Cardiac muscle cell (in vitro differentiated cells and primary cell): Measurements from ENCODE around the gene KLK12. TPM values are rescaled to one million over a fixed set of nuclear protein-coding genes. Genes with fewer than 3 reads are reported as not detected.

Experiments
- DNase-seq, 2 donors: peaks; one replicate each; pipeline versions ENCODE4 v3.0.0 to v3.0.0-alpha.2; 2010 to 2017; ENCODE audit warnings: low read depth in 1 of 2, low spot score in 1 of 2
- H3K27ac ChIP-seq: fragments of 200-600 bp; sonication (generic); 2 replicates; pipeline ENCODE4 v1.5.1; 2016
- H3K27me3 ChIP-seq: fragments of 200-600 bp; sonication (generic); 2 replicates; pipeline ENCODE4 v1.6.0; 2016; ENCODE audit warnings: control low read depth
- H3K36me3 ChIP-seq: fragments of 200-600 bp; sonication (generic); 2 replicates; pipeline ENCODE4 v1.5.1; 2016; ENCODE audit warnings: control low read depth
- H3K4me1 ChIP-seq: fragments of 200-600 bp; sonication (generic); 2 replicates; pipeline ENCODE4 v1.8.1; 2017; ENCODE audit warnings: low read depth, mild to moderate bottlenecking, mixed run types
- H3K4me3 ChIP-seq: fragments of 200-600 bp; sonication (generic); 2 replicates; pipeline ENCODE4 v1.5.1; 2016; ENCODE audit warnings: mild to moderate bottlenecking
- H3K9me3 ChIP-seq: fragments of 200-600 bp; sonication (generic); 2 replicates; pipeline ENCODE4 v1.5.1; 2017; ENCODE audit warnings: low read depth, mild to moderate bottlenecking, control low read depth
- CTCF ChIP-seq: IDR thresholded peaks from 2 replicates; pipeline ENCODE4 v1.5.1; 2012; ENCODE audit warnings: low read depth, mild to moderate bottlenecking, low read length
- polyA plus RNA-seq: library from polyadenylated mRNA; unstranded; fragments of >200 nt; fragmentation: Nextera tagmentation; extraction: Ambion mirVana; gene quantifications from 2 replicates; pipeline ENCODE4 v1.2.1, GENCODE V29; 2016
- total RNA-seq: library from RNA; depleted of rRNA; stranded (reverse); fragments of >200 nt; gene quantifications from 2 replicates; pipeline ENCODE4 v1.2.3, GENCODE V29; 2016

Gene KLK12
- total and polyA plus RNA-seq, 2 experiments from 2014 or later, result not detected

DNA sequence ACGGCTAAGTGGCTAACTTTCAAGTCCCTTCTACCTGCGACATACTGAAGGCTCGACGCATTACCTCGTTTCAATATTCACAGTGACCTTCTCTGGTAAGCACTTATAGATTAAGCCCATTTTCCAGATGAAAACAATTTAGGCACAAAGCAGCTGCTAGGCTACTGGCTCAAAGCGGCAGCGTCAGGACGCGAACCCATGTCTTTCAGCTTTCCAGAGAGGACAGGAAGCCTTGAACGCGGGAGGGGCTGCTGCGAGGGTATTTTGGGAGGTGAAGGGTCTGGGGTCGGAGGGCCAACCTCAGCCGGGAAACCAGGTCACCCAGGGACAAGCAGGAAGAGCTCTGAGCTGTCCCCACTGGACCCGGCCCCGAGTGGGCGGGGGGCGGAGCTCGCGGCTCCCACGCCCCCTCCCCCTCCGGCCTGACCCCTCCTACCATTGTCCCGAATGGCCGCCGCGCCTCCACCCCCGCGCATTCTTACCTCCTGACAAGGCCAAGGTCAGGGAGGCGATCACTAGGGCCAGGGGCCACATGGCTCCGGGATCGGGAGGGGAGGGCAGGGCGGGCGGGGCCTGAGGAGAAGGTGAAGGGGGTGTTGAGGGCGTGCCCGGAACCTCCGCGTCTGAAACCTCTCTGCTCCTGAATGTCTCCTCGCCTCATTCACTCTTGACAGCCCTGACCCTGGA, 29.9 kb upstream of the KLK12 start, which contains the start of gene KLK13:
Gene KLK13 (minus strand): TSS at position 559 of the 687 bp plus-strand sequence. CDS start 25 bp downstream, at position 534.
- Histone ChIP-seq H3K27me3 (peaks cover 10% of the 10 kb centered on the region), H3K9me3 (no peaks in the 10 kb centered on the region), H3K36me3 (no peaks in the 10 kb centered on the region), H3K27ac (no peak within 1 kb of the TSS), H3K4me1 (no peaks in the 10 kb centered on the region), H3K4me3 (peak within 1 kb of the TSS; percentile 29)
- DNase-seq, result peak; percentile 30 to 37
- TF ChIP-seq CTCF, result no peak

DNA sequence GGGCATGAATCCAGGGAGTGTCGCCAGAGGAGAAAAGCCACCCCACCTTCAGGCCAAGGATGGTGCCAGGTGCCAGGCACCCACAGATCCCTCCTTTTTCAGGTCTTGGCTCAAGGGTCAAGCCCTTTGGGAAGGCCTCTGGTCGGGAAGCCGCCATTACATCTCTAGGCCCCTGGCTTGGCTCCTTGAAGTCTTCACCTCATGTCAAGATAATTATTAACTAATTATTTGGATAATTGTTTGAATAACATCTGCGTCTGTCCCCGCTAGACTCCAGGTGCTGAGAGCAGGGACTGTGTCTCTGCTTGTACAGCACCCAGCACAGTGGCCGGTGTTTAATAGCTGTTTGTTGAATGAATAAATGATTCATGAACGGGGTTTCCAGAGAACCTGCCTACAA, 28.9 kb upstream of the KLK12 start:
- no peaks in the 10 kb centered on the region for H3K9me3 ChIP-seq
- no peak for TF ChIP-seq CTCF
- no peak for DNase-seq

DNA sequence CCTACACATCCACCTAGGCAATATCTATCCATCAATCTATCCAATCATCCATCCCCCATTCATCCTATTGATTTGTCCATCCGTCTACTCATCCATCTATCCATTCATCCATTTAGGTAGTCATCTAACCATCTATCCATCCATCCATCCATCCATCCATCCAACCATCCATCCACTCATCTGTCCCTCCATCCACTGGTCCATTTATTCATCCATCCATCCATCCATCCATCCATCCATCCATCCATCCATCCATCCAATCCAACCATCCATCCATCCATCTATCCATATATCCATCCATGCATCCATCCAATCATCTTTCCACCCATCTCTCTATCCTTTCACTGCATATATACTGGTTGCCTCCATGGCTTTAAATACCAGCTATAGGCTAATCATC, 26.2 kb upstream of the KLK12 start:
- H3K4me3 ChIP-seq, result no peak overlapping the region
- no peaks in the 10 kb centered on the region for H3K9me3 ChIP-seq
- H3K4me1 ChIP-seq, result no peaks in the 10 kb centered on the region
- DNase-seq, result no peak
- TF ChIP-seq CTCF, result no peak
- H3K27me3 ChIP-seq, result peaks cover 6% of the 10 kb centered on the region
- H3K27ac ChIP-seq, result no peak overlapping the region
- H3K36me3 ChIP-seq, result no peaks in the 10 kb centered on the region

More for the DNA sequence above, 28.9 kb upstream of the KLK12 start:
- no peaks in the 10 kb centered on the region for H3K4me1 ChIP-seq
- no peak overlapping the region for H3K4me3 ChIP-seq
- H3K27me3 ChIP-seq, result peaks cover 10% of the 10 kb centered on the region
- no peak overlapping the region for H3K27ac ChIP-seq
- H3K36me3 ChIP-seq, result no peaks in the 10 kb centered on the region

GRCh38 chr19:51060336-51060735, 25.5 kb upstream of the KLK12 start:
- Histone ChIP-seq H3K9me3 (no peaks in the 10 kb centered on the region), H3K4me3 (no peak overlapping the region), H3K27ac (no peak overlapping the region), H3K4me1 (no peaks in the 10 kb centered on the region), H3K36me3 (no peaks in the 10 kb centered on the region), H3K27me3 (no peaks in the 10 kb centered on the region)
- no peak for DNase-seq
- no peak for TF ChIP-seq CTCF

GRCh38 chr19:51059715-51060114, 24.9 kb upstream of the KLK12 start:
- Histone ChIP-seq H3K27me3 (no peaks in the 10 kb centered on the region), H3K9me3 (no peaks in the 10 kb centered on the region), H3K4me3 (no peak overlapping the region), H3K4me1 (no peaks in the 10 kb centered on the region), H3K27ac (no peak overlapping the region), H3K36me3 (no peaks in the 10 kb centered on the region)
- no peak for DNase-seq
- TF ChIP-seq CTCF, result no peak
